ENCODE data around the gene CHAT. TPM values are rescaled to one million over a fixed set of nuclear protein-coding genes. Genes with fewer than 3 reads are reported as not detected.

Gene CHAT
- total RNA-seq, 4 donors from 2014 or later = 0.94 to 1.6 TPM; not detected in 2

- Histone ChIP-seq H3K9me3 (no peaks in the 10 kb centered on the region), H3K36me3 (no peaks in the 10 kb centered on the region)
- TF ChIP-seq EP300 (IDR thresholded peaks at IDR 0.05) (no peak), POLR2A (IDR thresholded peaks at IDR 0.05) (no peak), POLR2AphosphoS5 (IDR thresholded peaks at IDR 0.05) (no peak)
These were observed 8.9 kb downstream of the CHAT start for GRCh38 chr10:49622426-49623425.

GRCh38 chr10:49624629-49625028, 10.8 kb downstream of the CHAT start:
- H3K4me3 ChIP-seq = no peak overlapping the region
- 72 to 83% methylated on average over 2 to 3 of the region's 5 CpGs for WGBS, 2 donors (ENCODE audit: low coverage in 1 of 2)
- ATAC-seq = no peak

More at GRCh38 chr10:49622426-49623425, 8.9 kb downstream of the CHAT start:
- 57 to 61% methylated on average over 8 of the region's 11 CpGs for WGBS, 2 donors (ENCODE audit: low coverage in 1 of 2)
- Histone ChIP-seq H3K27ac (no peak overlapping the region), H3K4me3 (no peak overlapping the region), H3K27me3 (peaks cover 42% of the 10 kb centered on the region), H3K4me1 (no peaks in the 10 kb centered on the region)
- no peak for ATAC-seq

GRCh38 chr10:49625411-49625810, 11.6 kb downstream of the CHAT start:
- Histone ChIP-seq H3K4me1 (no peaks in the 10 kb centered on the region), H3K36me3 (no peaks in the 10 kb centered on the region), H3K4me3 (no peak overlapping the region), H3K27ac (no peak overlapping the region), H3K27me3 (peaks cover 17% of the 10 kb centered on the region), H3K9me3 (no peaks in the 10 kb centered on the region)
- TF ChIP-seq POLR2AphosphoS5 (IDR thresholded peaks at IDR 0.05) (no peak), POLR2A (IDR thresholded peaks at IDR 0.05) (no peak), CTCF (IDR thresholded peaks at IDR 0.05) (no peak)
- no peak for ATAC-seq
- WGBS, 2 donors (ENCODE audit: low coverage in 1 of 2) = 69% methylated on average over 7 of the region's 10 CpGs; no CpG with 5 or more reads in 1 of the 2 donors

More at GRCh38 chr10:49624629-49625028, 10.8 kb downstream of the CHAT start:
- no peaks in the 10 kb centered on the region for H3K36me3 ChIP-seq
- H3K27ac ChIP-seq = no peak overlapping the region
- H3K9me3 ChIP-seq = no peaks in the 10 kb centered on the region
- no peaks in the 10 kb centered on the region for H3K4me1 ChIP-seq
- no peak for TF ChIP-seq CTCF (IDR thresholded peaks at IDR 0.05)
- peaks cover 24% of the 10 kb centered on the region for H3K27me3 ChIP-seq

GRCh38 chr10:49627038-49627437, 13.2 kb downstream of the CHAT start:
- H3K9me3 ChIP-seq = no peaks in the 10 kb centered on the region
- H3K4me1 ChIP-seq = no peaks in the 10 kb centered on the region
- H3K27ac ChIP-seq = no peak overlapping the region
- no peak for TF ChIP-seq CTCF (IDR thresholded peaks at IDR 0.05)
- TF ChIP-seq EP300 (IDR thresholded peaks at IDR 0.05) = no peak
- no peak for TF ChIP-seq POLR2A (IDR thresholded peaks at IDR 0.05)
- no peak for TF ChIP-seq POLR2AphosphoS5 (IDR thresholded peaks at IDR 0.05)
- H3K4me3 ChIP-seq = no peak overlapping the region
- WGBS, 2 donors (ENCODE audit: low coverage in 1 of 2) = 73 to 91% methylated on average over 5 of the region's 7 CpGs
- H3K27me3 ChIP-seq = peaks cover 10% of the 10 kb centered on the region
- H3K36me3 ChIP-seq = no peaks in the 10 kb centered on the region
- no peak for ATAC-seq

- ATAC-seq = no peak
- no peak for TF ChIP-seq EP300 (IDR thresholded peaks at IDR 0.05)
- TF ChIP-seq CTCF (IDR thresholded peaks at IDR 0.05) = no peak
- no peak for TF ChIP-seq POLR2AphosphoS5 (IDR thresholded peaks at IDR 0.05)
- no peak for TF ChIP-seq POLR2A (IDR thresholded peaks at IDR 0.05)
- 80 to 92% methylated on average over 1 to 4 of the region's 18 CpGs for WGBS, 2 donors (ENCODE audit: low coverage in 1 of 2)
- Histone ChIP-seq H3K27ac (no peak overlapping the region), H3K36me3 (no peaks in the 10 kb centered on the region), H3K9me3 (no peaks in the 10 kb centered on the region), H3K27me3 (peaks cover 14% of the 10 kb centered on the region), H3K4me1 (no peaks in the 10 kb centered on the region), H3K4me3 (no peak overlapping the region)
These were observed 13.9 kb downstream of the CHAT start for GRCh38 chr10:49627644-49628247.

All from gastroesophageal sphincter (tissue), 4 donors.